ENCODE measurements around the gene LMO4.
A peak's percentile ranks its signal among the peaks of the same experiment; 100 is the strongest.

The LMO4 gene, protein sequence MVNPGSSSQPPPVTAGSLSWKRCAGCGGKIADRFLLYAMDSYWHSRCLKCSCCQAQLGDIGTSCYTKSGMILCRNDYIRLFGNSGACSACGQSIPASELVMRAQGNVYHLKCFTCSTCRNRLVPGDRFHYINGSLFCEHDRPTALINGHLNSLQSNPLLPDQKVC

DNA sequence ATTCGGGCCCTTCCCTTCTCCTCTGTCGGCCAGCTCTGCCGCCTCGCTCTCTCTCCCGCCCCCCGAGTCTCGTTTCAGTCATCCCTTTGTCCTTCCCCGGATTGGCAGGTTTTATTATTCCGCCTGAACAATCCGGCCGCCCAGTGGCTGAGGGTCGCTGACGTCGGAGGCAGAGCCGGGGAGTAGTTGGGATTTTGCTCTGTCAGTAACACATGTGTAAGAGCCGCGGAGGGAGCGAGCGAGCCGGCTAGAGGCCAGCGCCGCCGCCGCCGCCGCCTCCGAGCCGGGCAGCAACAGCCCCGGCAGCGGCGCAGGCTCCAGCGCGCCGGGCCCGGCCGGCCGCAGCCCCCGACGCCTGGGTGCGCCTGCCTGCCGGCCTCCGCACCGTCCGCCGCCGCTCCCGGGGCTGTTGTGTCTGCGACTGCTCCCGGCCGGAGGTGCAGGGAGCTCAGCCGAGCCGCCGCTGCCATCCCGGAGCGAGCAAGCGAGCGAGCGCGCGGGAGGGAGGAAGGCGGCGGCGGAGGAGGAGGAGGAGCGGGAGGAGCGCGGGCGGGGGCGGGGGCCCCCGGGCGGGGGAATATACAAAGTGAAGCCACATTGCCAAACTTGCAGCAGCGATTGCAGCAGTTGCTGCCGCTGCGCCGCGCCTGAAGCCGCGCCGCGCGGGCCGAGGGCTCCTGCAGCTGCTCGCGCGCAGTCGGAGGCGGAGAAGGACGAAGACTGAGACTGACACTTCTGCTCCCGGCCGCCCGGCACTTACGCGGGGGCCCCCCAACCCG, at the start of gene LMO4:
Gene LMO4 (plus strand): TSS at position 609 of the 779 bp plus-strand sequence. CDS start 3,136 bp downstream, outside the sequence.
- peak; percentile 79 to 83 for DNase-seq (ENCODE audit: low read depth in 2 of 2)

DNA sequence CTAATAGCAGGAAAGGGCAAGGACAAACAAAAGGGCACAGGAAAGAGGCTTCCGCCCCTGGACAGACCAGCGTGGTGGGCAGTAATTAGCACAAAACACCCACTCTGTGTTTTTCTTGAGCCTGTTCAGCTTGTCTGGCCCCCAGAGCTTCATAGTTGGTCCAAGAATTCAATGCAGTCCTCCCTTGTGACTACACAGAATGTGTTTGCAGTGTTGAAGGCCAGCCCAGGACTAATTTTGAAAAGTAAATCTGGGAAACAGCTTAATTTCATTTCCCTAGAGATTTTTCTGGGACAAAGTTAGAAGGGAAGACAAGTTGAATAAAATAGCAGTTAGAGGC, 49.2 kb upstream of the LMO4 start:
- DNase-seq (ENCODE audit: low read depth in 2 of 2) = no peak

DNA sequence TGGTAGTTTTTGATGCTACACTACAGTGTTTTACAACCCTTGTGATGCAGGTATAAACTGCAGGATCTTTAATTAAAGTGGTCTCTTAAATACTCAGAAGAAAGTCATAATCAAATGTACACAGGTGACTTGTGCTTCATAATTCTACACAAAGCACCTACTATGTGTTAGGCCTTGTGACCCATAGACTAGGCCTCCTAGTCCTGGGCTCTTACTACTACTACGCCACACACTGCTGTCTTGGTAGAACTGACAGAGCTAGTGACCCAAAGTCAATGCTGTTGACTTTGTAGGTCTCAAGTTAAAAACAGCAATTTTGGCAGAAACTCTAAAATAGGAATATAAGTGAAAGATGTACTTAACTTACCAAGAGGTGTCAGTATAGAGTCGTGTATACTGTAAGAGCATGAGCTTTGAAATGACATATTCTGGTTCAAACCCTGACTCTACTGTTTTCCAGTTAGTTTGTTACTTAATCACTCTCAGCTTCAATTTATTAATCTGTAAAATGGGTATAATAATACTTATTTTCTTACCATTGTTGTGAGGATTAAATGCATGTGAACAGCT, 48.6 kb upstream of the LMO4 start:
- no peak for DNase-seq (ENCODE audit: low read depth in 2 of 2)

DNA sequence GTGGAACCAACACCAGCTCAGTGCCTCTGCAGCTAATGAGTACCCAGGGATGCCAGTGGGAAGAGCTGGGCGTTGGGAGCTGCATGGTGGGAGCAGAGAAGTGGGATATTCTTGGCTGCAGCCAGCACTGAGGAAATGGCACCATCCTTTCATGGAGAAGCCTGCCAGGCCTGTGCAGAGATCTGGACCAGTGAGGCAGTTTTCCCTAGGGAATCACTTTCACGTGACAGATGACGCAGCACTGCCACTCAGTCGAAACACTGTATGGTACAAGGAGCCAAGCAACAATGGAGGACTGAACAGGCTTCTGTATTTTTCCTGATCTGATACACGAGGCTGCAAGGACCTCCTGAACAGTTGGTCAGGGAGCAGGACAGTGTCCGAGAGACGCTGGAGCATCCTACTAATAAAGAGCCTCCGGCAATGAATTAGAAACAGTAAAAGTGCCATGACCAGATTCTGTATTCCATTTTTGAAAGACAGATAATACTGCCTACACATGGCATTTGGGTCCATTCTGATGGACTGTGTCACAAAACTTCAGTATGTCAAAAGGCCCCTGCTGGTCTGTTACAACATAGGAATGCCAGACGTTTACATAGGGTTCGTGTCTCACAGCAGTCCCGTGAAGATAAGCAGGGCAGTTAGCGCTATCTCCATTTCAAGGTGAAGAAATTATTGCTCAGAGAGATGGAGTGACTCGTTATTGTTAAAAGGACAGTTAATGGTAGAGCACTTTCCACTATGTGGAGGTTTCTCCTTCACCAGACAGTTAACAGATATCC, 44.0 kb upstream of the LMO4 start:
- DNase-seq (ENCODE audit: low read depth in 2 of 2) = no peak

DNA sequence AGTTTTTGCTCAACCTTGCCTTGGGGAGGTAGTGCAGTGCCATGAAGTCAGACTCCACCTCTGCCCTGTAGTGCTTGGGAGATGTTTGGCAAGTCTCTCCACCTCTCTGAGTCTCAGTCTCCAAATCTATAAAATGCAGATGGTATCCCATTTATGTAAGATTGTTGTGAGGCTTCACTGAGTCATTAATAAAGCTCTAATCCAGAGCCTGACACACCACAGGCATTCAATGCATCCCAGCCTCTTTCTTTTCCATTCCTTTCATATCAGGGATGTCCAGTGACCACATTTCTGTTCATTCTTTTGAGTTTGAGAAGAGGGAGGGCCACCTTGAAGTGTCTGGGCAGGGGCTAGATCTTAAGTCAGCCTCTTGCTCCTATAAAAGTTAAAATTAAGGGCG, 37.6 kb upstream of the LMO4 start:
- DNase-seq (ENCODE audit: low read depth in 2 of 2) = no peak

DNA sequence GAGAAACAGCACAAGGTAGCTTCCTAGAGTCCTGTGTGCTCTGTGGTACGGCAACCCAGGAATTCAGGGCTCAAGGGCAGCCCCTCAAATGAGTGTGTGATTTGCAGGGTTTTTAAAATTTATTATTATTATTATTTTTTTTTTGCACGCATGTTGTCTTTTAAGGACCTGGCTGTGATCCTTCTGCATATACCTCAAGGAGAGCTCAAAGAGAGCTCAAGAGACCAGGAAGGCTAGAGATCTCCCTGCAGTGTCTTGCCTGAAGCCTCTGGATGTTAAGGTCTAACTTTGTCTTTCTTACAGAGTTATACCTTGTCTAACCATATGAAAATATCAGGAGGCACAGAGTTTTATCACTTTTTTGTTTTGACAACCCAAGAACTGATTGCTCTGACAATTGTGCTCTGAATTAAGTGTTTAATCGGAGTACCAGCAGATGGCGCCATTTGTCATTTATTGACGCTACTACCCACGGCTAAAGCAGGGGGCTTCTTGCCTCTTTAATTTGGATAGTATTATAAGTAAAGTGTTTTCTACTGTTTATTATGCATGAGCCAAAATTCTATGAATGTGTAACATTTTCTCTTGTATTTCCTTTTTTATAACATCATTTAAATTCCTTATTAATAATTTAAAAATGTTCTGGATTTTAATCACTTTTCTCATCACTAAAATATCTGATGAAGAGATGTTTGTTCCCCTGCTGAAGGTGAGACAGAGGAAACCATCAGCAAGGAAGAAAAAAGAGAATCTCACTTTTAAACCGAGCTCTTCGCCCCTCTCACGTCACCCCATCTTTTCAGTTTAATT, 35.8 kb upstream of the LMO4 start:
- peak; percentile 8 to 32 for DNase-seq (ENCODE audit: low read depth in 2 of 2)

DNA sequence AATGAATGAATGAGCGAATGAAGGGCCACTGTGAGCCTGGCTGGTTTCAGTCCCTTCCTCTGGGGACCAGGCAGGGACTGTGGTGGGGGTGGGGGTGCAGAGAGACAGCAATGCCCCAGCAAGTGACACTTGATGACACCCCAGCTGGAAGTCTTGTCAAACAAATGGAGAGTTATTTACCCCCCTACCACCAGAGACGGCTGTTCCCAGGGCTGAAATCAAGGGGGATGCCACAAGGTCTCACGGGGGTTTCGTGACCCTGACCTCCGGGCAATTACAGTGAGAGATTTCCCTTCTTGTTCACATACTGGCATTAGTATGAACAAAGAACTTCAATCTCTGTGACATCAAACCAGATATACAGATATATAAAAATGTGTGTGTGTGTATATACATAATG, 34.0 kb upstream of the LMO4 start:
- DNase-seq (ENCODE audit: low read depth in 2 of 2) = no peak

DNA sequence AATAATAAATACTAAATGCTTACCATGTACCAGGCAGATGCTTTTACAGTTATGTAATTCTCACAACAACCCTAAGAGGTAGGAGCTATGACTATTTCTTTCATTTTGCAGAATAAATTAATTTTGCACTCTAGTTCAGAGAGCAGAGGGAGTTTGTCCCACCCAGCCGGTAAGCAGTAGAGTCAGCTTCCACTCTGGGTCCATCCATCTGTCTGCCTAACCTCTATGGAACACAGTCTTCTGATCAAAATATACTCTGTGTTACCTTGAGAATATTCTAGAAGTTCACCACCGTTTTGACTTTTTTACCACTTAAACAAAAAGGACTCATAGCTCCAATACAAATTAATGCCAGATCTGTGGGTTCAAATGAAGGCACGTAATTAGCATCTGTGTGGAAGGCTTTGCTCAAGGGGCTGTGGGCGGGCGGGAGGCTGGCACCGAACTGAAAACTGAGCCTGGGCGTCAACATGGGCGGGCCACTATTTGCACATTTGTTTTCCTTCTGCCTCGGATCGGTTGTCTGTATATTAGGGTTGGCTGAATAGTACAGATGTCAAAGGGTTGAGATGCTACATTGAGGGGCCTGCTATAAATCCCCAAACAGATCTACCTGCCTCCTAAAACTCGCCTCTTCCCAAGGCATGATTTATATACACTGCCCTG, 33.1 kb upstream of the LMO4 start:
- no peak for DNase-seq (ENCODE audit: low read depth in 2 of 2)

DNA sequence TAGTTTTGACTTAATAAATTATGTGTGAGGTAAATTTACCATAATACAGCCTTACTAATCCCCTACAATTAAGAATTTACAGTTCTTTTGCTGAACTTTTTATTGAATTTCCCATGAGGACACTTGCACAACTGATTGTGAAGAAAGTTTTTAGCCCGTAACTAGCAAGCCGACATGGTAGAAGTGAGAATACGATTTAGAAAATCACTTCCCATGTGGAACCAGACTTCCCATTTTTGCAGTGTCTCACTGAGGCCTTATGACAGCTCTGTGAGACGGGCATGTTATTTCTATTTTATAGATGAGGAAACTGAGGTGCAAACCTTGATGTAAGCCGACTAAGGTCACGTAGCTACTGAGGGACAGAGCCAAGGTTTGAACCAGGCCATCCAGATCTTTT, 32.5 kb upstream of the LMO4 start:
- DNase-seq (ENCODE audit: low read depth in 2 of 2) = no peak

DNA sequence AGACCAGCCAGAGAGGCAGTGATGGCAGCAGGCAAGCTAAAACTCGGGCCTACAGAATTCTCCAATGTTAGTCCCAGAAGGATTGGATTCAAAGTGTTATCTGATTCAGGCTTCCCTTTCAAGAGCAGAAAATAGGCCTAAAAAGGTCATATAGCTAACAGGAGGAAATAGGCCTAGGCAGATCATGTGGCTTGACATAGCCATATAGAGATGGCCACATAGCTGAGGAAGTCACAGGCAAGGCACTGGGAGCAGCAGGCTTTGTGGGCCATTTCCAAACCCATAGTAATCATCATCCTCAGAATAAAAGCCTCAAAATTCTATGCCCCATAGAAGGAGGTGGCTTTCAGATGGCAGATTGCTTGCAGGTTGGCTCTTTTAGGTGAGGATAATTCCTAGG, 29.0 kb upstream of the LMO4 start:
- no peak for DNase-seq (ENCODE audit: low read depth in 2 of 2)

DNA sequence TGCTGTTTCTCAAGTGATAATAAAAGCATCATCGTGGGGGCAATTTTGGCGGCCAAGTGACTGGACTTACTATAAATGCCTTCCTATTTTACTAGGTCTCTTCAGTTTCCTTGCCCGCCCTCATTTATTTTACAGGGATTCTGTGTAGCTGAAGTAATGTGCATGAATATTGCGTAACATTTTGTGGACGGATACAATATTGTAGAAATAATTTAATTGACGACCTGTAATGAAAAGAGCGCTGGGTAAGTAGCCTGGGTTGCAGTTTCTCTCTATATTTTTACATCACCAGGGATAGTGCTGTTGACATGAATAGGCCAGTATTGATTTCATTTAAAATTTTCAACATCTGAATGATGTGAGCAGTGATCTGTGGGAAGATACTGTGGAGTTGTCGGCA, 28.1 kb upstream of the LMO4 start:
- DNase-seq (ENCODE audit: low read depth in 2 of 2) = no peak

DNA sequence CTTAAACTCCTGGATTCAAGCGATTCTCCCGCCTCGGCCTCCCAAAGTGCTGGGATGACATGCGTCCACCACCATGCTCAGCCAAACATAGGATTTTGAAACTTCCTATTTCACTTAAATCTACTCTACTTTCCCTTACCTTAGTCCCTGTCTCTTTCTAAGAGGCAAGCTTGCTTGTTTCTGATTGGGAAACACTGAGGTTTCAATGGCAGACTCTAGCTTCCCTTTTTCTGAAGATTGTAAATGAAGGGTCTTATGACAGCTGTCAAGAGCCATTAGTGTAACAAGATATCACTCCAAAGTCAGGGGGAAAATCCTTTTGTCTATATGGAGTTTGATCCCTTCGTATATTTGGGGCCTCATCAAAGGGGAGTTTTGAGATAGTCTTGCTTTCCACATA, 23.5 kb upstream of the LMO4 start:
- DNase-seq (ENCODE audit: low read depth in 2 of 2) = no peak

DNA sequence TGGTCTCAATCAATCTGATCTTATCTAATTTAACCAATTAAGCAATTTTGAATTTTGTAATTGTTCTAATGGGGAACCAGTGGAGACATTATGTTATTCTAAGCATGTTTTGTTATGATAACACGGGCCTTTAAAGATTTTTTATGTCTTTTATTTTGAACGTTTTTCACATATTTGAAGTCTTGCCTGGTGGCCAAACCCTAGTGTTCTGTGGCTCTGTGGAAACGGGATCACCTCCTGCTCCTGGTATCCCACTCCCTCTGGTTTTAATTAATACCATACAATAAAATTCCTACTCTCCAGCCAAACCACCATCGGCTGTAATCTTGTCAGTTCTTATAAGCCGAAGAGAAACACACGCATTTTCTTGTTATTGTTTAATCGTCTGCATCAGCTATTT, 22.9 kb upstream of the LMO4 start:
- DNase-seq (ENCODE audit: low read depth in 2 of 2) = no peak

DNA sequence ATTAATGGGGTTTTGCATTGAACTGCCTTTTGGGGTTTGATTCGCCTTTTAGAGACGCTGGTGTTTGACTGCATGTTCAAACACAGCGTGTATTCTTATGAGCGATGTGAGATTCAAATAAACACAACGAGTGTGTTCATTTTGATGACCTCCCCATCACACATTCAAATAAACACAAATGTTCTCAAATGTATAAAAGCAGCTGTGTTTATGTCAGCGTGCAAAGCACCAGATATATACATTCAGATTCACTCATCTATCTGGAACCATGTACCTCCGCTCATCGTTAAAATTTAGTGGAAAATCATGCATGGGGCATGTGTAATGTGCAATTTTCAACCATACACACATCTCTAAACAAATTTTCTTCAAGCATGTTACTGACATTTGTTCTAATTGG, 21.4 kb upstream of the LMO4 start:
- DNase-seq (ENCODE audit: low read depth in 2 of 2) = no peak

DNA sequence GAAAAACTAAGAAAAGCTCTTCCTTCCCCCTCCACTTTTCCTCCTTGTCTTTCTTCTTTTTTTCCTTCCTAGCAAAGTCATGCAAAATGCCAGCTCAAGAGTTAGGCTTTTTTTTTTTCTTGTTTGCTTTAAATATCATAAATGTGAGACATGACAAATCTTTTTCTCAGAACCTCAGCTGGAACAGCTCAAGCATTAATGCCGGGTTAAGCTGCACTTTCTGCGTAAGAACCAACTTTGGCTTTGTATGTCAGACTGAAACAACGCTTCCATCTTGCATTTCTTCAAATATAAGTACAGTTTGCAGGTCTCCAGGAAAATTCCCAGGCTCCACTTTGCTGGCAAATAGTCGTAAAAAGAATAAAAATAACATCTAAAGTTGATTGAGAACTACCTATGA, 20.7 kb upstream of the LMO4 start:
- no peak for DNase-seq (ENCODE audit: low read depth in 2 of 2)

DNA sequence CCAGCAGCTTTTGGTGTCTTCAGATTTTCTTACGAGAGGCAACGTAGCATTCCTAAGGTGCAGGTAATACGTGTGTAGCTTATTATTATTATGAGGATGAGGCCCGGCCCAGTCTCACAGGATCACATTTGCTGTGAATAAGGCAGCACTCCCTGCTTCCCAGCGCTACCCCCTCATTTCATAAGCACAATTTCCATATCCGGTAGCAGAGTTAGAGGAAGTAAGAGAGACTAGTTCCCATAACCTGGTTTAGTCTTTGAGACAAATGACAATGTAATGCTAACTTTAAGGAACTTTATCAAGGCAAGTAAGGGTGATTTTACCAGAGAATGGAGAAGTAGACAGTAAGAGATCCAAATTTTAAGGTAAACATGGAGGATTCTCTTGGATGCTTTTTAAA, 14.6 kb upstream of the LMO4 start:
- DNase-seq (ENCODE audit: low read depth in 2 of 2) = no peak

DNA sequence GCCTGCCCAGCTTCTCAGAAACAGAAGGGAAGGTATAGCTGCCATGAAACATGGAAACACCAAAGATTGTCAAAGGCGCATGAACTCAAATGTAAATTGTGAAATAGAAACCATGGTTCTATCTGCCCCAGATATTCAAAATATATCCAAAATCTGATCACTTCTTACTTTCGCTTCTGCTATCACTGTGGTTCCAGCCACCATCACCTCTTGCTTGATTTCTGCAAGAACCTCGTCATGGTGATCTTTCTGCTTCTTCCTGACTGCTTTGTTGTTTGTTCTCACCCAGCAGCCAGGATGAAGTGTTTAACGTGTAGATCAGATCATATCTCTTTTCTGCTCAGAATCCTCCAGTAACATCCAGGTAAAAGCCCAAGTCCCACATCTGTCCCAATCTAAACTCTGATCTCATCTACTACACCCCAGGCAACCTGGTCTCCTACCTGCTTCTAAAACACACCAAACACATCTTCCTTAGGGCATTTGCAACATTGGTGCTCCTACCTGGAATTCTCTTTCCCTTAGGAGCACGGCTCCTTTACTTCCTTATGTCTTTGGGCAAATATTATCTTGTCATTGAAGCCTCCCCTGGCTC, 10.5 kb upstream of the LMO4 start:
- DNase-seq (ENCODE audit: low read depth in 2 of 2) = no peak

DNA sequence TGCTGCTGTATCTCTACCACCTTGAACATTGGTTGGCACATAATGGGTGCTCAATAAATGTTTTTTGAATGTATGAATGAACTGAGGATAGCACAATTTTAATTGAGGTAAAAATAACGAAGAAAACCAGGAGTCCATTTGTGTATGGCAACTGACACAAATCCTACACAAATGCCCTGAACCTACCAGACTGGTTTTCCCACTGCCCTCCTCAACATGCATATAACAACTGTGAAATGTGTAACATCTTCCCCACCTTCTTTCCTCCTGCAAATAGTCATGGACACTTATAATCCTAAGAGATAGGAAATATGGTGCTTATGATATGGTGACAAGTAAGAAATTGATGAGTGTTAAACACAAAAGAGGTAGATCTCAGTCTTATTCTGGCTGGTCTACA, 9.9 kb upstream of the LMO4 start:
- DNase-seq (ENCODE audit: low read depth in 2 of 2) = no peak

DNA sequence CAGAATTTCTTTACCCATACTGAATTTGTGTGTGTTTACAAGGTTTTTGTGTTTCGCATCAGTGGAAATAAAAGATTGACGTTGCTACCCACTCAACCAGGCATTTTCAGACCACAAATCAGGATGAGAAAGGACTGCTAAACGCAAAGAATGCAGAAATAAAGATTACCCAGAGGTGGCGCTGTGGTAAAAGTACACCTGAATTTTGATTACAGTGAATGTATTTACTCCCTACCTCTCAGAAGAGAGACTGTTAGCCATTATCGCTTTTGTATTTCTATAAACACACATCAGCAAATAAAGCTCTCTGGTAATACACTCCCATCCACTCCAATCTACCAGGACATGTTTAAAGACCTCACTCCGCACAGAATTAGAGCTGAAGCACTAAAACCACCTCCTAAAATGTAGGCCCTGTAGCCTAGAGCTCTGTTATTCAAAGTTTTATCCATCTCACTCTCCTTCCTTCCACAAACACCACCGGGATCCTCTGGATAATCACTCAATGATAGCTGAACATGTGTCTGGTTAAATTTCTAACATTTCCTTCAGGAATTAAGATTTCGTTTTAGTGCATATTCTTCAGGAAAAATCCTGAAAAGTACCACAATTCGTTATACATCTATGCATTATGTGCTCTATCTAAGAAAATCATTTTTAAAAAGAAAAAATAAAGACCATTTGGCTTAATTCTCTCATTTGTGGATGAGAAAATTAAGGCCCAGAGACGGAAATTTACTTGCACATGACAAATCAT, 2.5 kb upstream of the LMO4 start:
- DNase-seq (ENCODE audit: low read depth in 2 of 2) = no peak

Data from stimulated activated CD8-positive, alpha-beta memory T cell treated with anti-CD3 and anti-CD28 coated beads, Interleukin-2, amount 100 ng/mL, for 48 hours (primary cell).